GM18873 (cell line): Measurements from ENCODE around the gene TXNIP.

Experiments used
- ATAC-seq: cut with Tn5 transposase; IDR thresholded peaks from one replicate; pipeline ENCODE4 v1.9.1; 2021; ENCODE audit warnings: mild to moderate bottlenecking, moderate library complexity, moderate number of reproducible peaks; ENCODE audit not compliant: unreplicated experiment, low FRiP score

TXNIP gene

DNA sequence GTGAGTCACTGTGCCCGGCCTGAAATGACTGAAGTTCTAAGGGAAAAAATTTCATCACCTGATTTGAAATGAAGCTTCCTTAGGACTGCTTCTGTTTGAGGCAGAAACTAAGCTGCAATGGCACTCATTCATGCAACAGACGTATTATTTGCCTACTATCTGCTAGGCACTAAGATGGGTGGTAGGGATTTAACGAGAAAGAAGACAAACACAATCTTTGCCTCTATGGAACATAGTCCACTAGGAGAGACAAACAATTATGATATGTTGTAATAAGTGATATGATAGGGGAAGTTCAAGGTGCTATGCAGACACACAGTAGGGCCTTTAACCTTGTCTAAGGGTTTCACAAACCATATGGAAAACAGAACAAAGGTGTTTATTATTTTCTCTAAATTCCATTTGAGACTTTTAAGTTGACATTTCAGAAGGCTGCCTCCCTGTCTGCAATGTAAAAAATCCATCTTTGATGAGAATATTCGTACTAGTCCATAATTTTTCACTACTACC lies 49.8 kb downstream of the TXNIP start:
- ATAC-seq: no peak

DNA sequence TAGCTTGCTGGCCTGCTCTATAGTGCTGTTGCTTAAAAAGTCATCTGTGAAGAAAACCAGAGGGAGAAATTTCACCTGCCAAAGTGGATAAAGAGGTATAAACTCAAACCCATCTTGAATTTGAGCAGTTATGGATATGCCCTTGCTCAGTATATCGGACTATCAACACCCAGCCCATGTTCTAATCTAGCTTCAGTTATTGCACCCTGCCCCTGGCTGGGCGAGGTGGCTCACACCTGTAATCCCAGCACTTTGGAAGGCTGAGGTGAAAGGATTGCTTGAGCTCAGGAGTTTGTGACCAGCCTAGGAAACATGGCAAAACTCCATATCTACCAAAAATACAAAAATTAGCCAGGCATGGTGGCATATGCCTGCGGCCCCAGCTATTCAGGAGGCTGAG lies 51.8 kb downstream of the TXNIP start:
- no peak for ATAC-seq

DNA sequence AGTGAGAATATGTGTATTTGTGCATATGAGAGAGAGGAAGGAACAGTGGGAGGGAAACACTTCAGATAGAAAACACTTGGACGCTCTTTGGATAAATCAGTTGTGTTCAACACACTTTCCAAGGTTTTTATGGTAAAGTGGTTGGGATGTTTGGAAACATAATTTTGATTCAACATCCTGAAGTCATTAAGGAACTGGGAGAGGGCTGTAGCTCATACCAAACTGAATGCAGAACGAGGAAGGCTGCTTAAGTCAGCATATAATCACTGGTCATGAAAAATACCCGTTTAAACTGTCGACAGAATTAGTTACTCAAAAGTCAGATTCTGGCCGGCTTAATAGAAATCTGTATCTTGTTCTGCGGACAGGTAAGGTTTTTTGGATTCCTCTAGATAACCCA lies 53.5 kb downstream of the TXNIP start:
- ATAC-seq: no peak
